HCT116 (cell line): Measurements from ENCODE around the gene SEC24B.

Source experiments
- CTCF ChIP-seq, 3 experiments: fragments of 200-600 bp in 1 of 3; sonication (generic) in 1 of 3; IDR thresholded peaks in 2 of 3; conservative IDR thresholded peaks in 1 of 3; 2 replicates each; pipeline ENCODE4 v1.5.1; 2012 to 2017; ENCODE audit warnings: low read depth in 2 of 3, low read length in 2 of 3, antibody characterized with exemption in 1 of 3, borderline replicate concordance in 1 of 3, control low read depth in 1 of 3, mild to moderate bottlenecking in 1 of 3, mixed read lengths in 1 of 3, mixed run types in 1 of 3, moderate library complexity in 1 of 3; ENCODE audit not compliant: insufficient read depth in 1 of 3
- EZH2 ChIP-seq: fragments of 200-600 bp; sonication (generic); IDR thresholded peaks from 2 replicates; pipeline ENCODE4 v1.6.1; 2017; ENCODE audit warnings: antibody characterized with exemption, mixed run types
- EZH2phosphoT487 ChIP-seq: fragments of 200-600 bp; IDR thresholded peaks from 2 replicates; pipeline ENCODE4 v1.6.1; 2018; ENCODE audit warnings: antibody characterized with exemption, borderline replicate concordance
- MAX ChIP-seq: IDR thresholded peaks from 2 replicates; pipeline ENCODE4 v1.6.1; 2012
- POLR2AphosphoS5 ChIP-seq: IDR thresholded peaks from 2 replicates; pipeline ENCODE4 v1.6.1; 2011; ENCODE audit warnings: mild to moderate bottlenecking, low read depth, low read length, moderate library complexity
- REST ChIP-seq: IDR thresholded peaks from 2 replicates; pipeline ENCODE4 v1.6.1; 2012; ENCODE audit warnings: low read depth
- SIN3A ChIP-seq: IDR thresholded peaks from 2 replicates; pipeline ENCODE4 v1.6.1; 2012; ENCODE audit warnings: low read depth
- SP1 ChIP-seq: IDR thresholded peaks from 2 replicates; pipeline ENCODE4 v1.6.1; 2012; ENCODE audit warnings: low read depth
- YY1 ChIP-seq: IDR thresholded peaks from 2 replicates; pipeline ENCODE4 v1.6.1; 2011; ENCODE audit warnings: low read length, low read depth, moderate library complexity, mild to moderate bottlenecking; ENCODE audit not compliant: insufficient replicate concordance; ENCODE audit errors: extremely low read depth
- ZBTB33 ChIP-seq: IDR thresholded peaks from 2 replicates; pipeline ENCODE4 v1.6.1; 2011; ENCODE audit warnings: mild to moderate bottlenecking, low read length, moderate library complexity; ENCODE audit not compliant: insufficient replicate concordance; ENCODE audit errors: extremely low read depth
- ZFX ChIP-seq: fragments of 450-650 bp; IDR thresholded peaks from 2 replicates; pipeline ENCODE4 v1.6.1; 2017
- ZNF274 ChIP-seq: fragments of 200-500 bp; sonication (Bioruptor generic); IDR thresholded peaks from 2 replicates; pipeline ENCODE4 v1.6.1; 2014; ENCODE audit warnings: mild to moderate bottlenecking, low read depth, low read length, inconsistent platforms

- TF ChIP-seq YY1 (no peak), POLR2AphosphoS5 (no peak), CTCF (IDR thresholded peaks at IDR 0.05 in 2 of 3, conservative IDR thresholded peaks at IDR 0.05 in 1 of 3; ENCODE audit: borderline replicate concordance in 1 of 3, insufficient read depth in 1 of 3, low read depth in 2 of 3, low read length in 2 of 3) (no peak), MAX (no peak), ZFX (no peak), EZH2 (no peak), SIN3A (no peak), ZNF274 (no peak), ZBTB33 (no peak), EZH2phosphoT487 (no peak), SP1 (no peak), REST (no peak)
Measured at GRCh38 chr4:109588176-109588575, 154.6 kb downstream of the SEC24B start.
